Astrocyte of the spinal cord (primary cell): ENCODE results near the gene AQP5.
A peak's percentile ranks its signal among the peaks of the same experiment; 100 is the strongest.

ENCODE experiments used
- DNase-seq: peaks from one replicate; pipeline ENCODE4 v3.0.0; 2011; ENCODE audit warnings: low read depth, low spot score
- H3K4me3 ChIP-seq: 2 replicates; pipeline ENCODE4 v1.5.1; 2011; ENCODE audit warnings: low read depth, mild to moderate bottlenecking, low read length, moderate library complexity
- in situ Hi-C: cut with HindIII; loops from 2 replicates; pipeline ENCODE4 v1.10.0; 2017; ENCODE audit warnings: low sequenced_read_pairs
- TF ChIP-seq, protein P1 (sequence below): IDR thresholded peaks from 2 replicates; pipeline ENCODE4 v1.5.1; 2012; ENCODE audit warnings: low read depth, mild to moderate bottlenecking, low read length, inconsistent platforms

The AQP5 gene

DNA sequence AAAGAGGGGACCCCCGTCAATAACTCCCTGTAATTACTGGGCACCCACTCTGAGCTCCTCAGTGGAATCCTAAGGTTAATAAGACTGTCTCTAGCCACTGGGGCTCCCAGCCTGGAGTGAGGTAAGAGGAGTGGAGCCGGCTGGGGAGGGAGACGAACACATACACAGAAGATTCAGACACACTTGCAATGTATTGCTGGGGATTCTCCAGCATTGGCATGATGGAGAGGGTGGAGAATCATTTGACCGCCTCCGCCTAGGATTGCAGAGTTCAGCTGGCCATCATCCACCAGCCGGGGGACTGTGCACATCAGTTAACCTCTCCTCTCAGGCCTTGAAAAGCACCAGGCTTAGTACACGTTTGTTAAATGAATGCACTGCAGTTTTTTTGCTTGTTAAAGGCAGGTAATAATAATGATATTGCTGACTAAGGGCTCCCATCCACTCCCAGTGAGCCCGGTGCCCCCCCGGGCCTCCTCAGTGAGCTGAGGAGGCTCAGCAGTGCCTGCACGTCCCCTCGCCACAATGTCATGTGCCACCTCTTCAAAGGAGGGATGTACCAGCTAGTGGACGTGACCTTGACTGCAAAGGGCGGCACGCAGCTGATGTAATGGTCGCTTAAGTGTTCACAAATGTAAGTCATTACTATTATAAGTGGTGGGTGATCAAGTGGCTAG lies 37.7 kb upstream of the AQP5 start:
- H3K4me3 ChIP-seq: no peak overlapping the region
- TF ChIP-seq, protein P1, sequence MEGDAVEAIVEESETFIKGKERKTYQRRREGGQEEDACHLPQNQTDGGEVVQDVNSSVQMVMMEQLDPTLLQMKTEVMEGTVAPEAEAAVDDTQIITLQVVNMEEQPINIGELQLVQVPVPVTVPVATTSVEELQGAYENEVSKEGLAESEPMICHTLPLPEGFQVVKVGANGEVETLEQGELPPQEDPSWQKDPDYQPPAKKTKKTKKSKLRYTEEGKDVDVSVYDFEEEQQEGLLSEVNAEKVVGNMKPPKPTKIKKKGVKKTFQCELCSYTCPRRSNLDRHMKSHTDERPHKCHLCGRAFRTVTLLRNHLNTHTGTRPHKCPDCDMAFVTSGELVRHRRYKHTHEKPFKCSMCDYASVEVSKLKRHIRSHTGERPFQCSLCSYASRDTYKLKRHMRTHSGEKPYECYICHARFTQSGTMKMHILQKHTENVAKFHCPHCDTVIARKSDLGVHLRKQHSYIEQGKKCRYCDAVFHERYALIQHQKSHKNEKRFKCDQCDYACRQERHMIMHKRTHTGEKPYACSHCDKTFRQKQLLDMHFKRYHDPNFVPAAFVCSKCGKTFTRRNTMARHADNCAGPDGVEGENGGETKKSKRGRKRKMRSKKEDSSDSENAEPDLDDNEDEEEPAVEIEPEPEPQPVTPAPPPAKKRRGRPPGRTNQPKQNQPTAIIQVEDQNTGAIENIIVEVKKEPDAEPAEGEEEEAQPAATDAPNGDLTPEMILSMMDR: no peak
- in situ Hi-C loops: no loop called here
- DNase-seq: no peak

GRCh38 chr12:49924628-49925246 lies 36.9 kb upstream of the AQP5 start:
- TF ChIP-seq, protein P1: no peak
- DNase-seq: no peak
- in situ Hi-C loops: no loop called here
- H3K4me3 ChIP-seq: no peak overlapping the region

DNA sequence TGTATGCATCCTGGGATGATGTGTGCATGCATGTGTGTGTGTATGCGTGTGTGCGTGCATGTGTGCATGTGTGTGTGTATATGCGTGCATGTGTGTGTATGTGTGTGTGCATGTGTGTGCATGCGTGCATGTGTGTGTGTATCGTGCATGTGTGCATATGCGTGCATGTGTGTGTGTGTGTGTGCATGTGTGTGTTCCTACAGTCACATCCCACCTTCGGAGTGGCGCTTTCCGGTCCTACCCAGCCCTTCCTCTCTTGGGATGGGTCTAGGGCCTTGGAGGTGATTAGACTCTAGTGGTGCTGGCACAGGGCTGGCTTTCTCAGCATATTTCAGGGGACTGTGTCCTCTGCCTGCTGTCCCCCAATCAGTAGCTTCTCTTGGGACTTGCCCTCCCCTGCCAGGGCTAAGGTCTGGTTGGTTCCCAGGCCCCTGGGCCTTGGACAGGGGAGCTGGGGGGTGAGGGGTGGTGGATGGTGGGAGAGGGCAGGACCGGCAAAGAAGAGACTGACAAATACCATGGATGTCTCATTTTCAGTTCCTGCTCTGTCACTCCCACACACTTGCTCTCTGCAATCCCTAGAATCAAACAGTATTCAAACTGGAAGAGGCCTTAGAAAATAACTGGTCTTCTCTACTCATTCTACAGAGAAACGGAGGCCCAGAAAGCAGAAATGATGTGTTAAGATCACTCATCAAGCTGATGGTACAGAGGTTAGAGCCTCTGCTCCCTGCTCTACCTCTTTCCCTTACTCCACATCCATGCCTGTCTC lies 36.1 kb upstream of the AQP5 start:
- no peak for DNase-seq
- TF ChIP-seq, protein P1: no peak
- no peak overlapping the region for H3K4me3 ChIP-seq
- in situ Hi-C loops: no loop called here

GRCh38 chr12:49928471-49928870 lies 33.2 kb upstream of the AQP5 start:
- in situ Hi-C loops: no loop called here
- no peak overlapping the region for H3K4me3 ChIP-seq
- no peak for DNase-seq
- TF ChIP-seq, protein P1: no peak

DNA sequence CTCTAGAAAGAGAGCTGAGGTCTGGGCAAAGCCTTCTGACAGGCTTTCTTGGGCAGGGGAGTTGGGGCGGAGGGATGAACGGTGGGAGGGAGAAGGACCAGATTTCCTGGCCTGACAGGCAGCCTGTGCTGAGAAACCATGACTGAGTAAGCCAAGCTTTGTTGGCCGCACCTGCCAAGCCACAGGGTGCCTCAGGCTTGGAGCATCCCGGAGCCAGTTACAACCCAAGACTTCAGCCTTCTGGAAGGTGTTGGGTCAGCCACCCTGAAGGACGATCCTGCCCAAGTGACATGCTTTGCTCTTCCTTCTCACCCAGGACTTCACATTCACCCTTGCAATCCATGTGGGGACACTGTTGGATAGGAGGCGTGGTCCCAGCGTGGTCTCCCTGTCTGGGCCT lies 32.1 kb upstream of the AQP5 start:
- H3K4me3 ChIP-seq: no peak overlapping the region
- no peak for DNase-seq
- TF ChIP-seq, protein P1: no peak
- in situ Hi-C loops: no loop called here

DNA sequence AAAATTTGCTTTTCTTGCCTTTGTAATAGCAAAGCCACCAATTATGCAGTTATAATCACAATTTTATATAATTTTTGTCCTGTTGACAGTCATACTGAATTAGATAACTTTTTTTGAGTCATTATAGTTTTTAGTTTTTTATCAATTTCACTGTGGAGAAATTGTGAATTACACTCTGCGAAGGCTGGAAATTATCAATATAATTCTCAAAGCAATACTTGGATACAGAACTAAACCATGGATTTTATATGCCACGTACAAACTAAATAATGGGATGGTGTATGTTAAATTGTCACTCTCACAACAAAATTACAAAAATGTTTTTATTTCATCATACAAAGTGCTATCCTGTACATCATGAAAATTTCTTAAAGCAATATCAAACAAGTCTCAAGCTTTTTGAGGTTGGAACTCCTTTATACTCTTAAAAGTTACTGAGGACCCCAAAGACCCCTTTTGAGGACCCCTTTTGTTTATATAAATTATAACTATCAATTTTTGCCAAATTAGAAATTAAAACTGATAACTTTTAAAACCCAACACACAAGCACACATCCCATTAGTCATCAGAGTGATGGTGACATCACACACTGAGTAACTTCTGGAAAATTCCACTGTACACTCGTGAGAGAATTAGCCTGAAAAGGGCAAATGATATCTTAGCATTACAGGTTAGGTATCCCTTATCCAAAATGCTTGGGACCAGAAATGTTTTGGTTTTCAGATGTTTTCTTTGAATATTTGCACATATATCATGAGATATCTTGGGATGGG lies 31.0 kb upstream of the AQP5 start:
- H3K4me3 ChIP-seq: no peak overlapping the region
- peak; percentile 54 for DNase-seq
- in situ Hi-C loops: no loop called here
- TF ChIP-seq, protein P1: no peak
